ENCODE results near the gene SLC25A42. TPM values are rescaled to one million over a fixed set of nuclear protein-coding genes. Genes with fewer than 3 reads are reported as not detected.

The SLC25A42 gene
- polyA plus RNA-seq, 2 donors: 4.1 to 4.2 TPM

DNA sequence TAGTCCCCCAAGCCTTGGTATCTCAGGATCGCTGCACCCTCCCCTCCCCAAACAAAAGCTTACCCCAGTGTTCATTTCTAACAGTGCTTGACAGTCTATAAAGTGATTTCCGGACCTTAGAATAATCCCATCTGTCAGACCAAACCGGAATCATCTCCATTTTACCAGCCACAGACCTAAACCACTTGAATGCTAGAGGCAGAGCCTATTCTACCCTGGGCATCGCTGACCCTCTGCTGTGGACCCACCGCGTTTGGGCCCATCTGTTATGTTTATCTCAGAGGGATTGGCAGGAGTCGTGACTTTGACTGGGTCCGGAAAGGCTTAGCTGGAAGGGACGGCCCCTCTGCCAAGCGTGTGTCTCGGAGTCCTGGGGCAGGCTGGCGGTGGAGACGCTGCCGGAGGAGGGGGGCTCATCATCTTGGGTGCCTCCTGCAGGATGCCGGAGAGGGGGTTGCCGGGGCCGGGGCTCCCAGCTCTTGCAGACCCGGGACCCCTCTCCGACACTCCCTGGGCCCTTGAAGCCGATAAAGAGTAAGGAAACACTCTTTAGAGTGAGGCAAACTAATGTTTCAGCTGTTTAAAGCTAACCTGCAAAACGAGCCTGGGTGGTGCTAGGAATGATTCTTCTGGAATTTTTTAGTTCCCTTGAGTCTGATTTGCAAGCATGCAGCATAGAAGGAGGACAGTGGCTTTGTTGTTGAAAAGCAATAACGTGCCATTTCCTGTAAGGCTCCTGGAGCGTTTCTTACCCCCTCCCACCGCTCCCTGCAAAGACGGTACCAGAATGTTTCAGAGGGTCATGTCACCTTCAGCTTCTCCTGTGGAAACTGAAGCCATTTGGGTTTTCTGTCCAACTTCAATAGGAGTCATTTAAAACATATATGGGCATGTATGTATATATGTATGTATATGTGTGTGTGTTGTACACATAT lies 1.3 kb downstream of the SLC25A42 start:
- no peaks in the 10 kb centered on the region for H3K36me3 ChIP-seq (ENCODE audit: control insufficient read depth in 2 of 2, insufficient read depth in 2 of 2, low read length in 1 of 2)
- no peaks in the 10 kb centered on the region for H3K9me3 ChIP-seq (ENCODE audit: control insufficient read depth in 2 of 2, insufficient read depth in 1 of 2, low read depth in 1 of 2, low read length in 1 of 2)
- peak overlapping the region in 1 of 2 donors; percentile 55 for H3K27ac ChIP-seq (ENCODE audit: low read depth in 2 of 2, low read length in 1 of 2)
- H3K4me1 ChIP-seq (ENCODE audit: control insufficient read depth in 2 of 2, insufficient read depth in 2 of 2, low read length in 1 of 2): peaks cover 6 to 7% of the 10 kb centered on the region in 2 donors
- 2% methylated on average over 25 of the region's 25 CpGs for WGBS, 2 donors
- peak overlapping the region; percentile 66 to 70 for H3K4me3 ChIP-seq (ENCODE audit: low read depth in 1 of 2, low read length in 2 of 2)
- no peaks in the 10 kb centered on the region for H3K27me3 ChIP-seq (ENCODE audit: control insufficient read depth in 1 of 2, insufficient read depth in 2 of 2, low read length in 2 of 2)

DNA sequence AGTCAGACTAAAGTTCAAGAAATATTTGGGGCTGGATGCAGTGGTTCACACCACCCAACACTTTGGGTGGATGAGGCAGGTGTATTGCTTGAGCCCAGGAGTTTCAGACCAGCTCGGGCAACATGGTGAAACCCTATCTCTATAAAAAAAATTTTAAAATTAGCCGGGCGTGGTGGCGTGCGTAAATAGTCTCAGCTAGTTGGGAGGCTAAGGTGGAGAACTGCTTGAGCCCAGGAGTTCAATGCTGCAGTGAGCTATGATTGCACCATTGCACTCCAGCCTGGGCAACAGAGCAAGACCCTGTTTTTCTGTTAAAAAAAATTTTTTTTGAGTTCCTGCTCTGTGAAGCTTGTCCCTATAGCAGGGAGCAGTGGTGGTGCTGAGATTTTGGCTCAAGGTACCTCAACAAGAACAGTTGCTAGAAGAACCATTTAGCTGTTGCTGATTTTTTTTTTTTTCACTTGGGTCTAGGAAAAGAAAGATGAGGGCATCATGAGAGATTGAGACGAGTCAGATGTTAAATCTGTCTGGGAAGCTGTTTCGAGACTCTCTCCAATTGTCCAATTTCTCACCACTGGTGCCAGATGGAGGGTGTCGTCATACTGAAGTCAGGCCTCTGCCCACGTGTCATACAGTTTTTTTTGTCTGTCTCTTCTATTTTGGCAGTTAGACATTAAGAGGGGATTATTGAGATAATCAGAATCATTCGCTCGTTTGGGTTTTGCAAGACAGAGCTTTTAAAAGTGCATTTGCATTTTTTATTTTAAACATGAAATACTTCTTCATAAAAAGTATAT lies 3.7 kb downstream of the SLC25A42 start:
- no peak overlapping the region for H3K4me3 ChIP-seq (ENCODE audit: low read depth in 1 of 2, low read length in 2 of 2)
- WGBS, 2 donors: 70 to 77% methylated on average over 11 of the region's 11 CpGs
- H3K36me3 ChIP-seq (ENCODE audit: control insufficient read depth in 2 of 2, insufficient read depth in 2 of 2, low read length in 1 of 2): no peaks in the 10 kb centered on the region
- no peaks in the 10 kb centered on the region for H3K9me3 ChIP-seq (ENCODE audit: control insufficient read depth in 2 of 2, insufficient read depth in 1 of 2, low read depth in 1 of 2, low read length in 1 of 2)
- peaks cover 6 to 7% of the 10 kb centered on the region in 2 donors for H3K4me1 ChIP-seq (ENCODE audit: control insufficient read depth in 2 of 2, insufficient read depth in 2 of 2, low read length in 1 of 2)
- no peak overlapping the region for H3K27ac ChIP-seq (ENCODE audit: low read depth in 2 of 2, low read length in 1 of 2)
- H3K27me3 ChIP-seq (ENCODE audit: control insufficient read depth in 1 of 2, insufficient read depth in 2 of 2, low read length in 2 of 2): no peaks in the 10 kb centered on the region

DNA sequence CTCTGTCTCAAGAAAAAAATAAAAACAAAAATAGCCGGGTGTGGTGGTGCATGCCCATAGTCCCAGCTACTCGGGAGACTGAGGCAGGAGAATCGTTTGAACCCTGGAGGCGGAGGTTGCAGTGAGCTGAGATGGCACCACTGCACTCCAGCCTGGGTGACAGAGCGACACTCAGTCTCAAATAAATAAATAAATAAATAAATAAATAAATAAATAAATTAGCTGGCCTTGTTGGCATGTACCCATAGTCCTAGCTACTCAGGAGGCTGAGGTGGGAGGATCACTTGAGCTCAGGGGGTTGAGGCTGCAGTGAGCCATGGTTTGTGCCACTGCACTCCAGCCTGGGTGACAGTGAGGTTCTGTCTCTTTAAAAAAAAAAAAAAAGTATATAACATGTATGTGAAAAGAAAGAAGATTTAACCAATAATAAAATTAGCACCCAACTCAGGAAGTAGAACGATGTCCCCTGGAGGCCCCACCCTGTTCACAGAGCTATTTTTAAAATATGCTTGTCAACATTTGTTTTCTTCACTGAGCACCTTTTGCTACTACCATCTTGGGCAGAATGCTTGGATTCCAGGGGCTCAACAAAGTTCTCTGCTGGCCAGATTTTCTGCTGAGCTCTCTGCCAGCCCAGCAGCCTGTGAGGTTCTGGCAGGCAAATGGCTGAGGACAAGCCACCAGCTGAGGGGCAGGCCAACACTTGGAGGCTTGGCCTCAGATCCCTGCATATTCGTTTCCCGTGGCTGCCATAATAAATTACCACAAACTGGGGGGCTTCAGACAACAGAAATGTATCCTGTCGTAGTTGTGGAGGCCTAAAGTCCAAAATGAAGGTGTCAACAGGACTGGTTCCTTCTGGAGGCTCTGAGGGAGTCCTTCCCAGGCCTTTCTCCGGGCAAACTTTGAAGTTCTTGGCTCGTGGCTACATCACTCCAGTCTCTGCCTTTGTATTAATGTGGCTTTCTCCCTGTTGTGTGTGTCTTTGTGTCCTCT lies 5.2 kb downstream of the SLC25A42 start:
- Histone ChIP-seq H3K4me1 (ENCODE audit: control insufficient read depth in 2 of 2, insufficient read depth in 2 of 2, low read length in 1 of 2) (peaks cover 6 to 9% of the 10 kb centered on the region in 2 donors), H3K36me3 (ENCODE audit: control insufficient read depth in 2 of 2, insufficient read depth in 2 of 2, low read length in 1 of 2) (no peaks in the 10 kb centered on the region), H3K4me3 (ENCODE audit: low read depth in 1 of 2, low read length in 2 of 2) (no peak overlapping the region), H3K9me3 (ENCODE audit: control insufficient read depth in 2 of 2, insufficient read depth in 1 of 2, low read depth in 1 of 2, low read length in 1 of 2) (no peaks in the 10 kb centered on the region), H3K27me3 (ENCODE audit: control insufficient read depth in 1 of 2, insufficient read depth in 2 of 2, low read length in 2 of 2) (no peaks in the 10 kb centered on the region), H3K27ac (ENCODE audit: low read depth in 2 of 2, low read length in 1 of 2) (no peak overlapping the region)
- WGBS, 2 donors: 71 to 73% methylated on average over 11 of the region's 11 CpGs

DNA sequence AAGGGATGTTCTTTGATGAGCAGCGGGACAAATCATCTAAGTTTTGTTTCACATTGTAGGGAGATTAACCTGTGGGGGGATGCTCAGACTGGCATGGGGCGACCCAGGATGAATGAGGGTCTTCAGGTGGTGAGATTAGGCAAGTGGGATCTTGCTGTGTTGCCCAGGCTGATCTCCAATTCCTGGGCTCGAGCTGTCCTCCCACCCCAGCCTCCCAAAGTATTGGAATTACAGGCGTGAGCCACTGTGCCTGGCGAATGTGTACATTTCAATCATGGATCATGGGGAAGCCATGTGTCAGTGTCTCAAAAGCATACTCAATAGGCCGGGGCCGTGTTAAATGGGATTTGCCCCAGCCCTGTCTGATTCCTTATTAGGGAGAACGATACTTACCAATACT lies 8.1 kb downstream of the SLC25A42 start:
- H3K27me3 ChIP-seq (ENCODE audit: control insufficient read depth in 1 of 2, insufficient read depth in 2 of 2, low read length in 2 of 2): no peaks in the 10 kb centered on the region
- peaks cover 0 to 6% of the 10 kb centered on the region in 2 donors for H3K4me1 ChIP-seq (ENCODE audit: control insufficient read depth in 2 of 2, insufficient read depth in 2 of 2, low read length in 1 of 2)
- no peaks in the 10 kb centered on the region for H3K9me3 ChIP-seq (ENCODE audit: control insufficient read depth in 2 of 2, insufficient read depth in 1 of 2, low read depth in 1 of 2, low read length in 1 of 2)
- H3K36me3 ChIP-seq (ENCODE audit: control insufficient read depth in 2 of 2, insufficient read depth in 2 of 2, low read length in 1 of 2): peaks cover 4 to 6% of the 10 kb centered on the region in 2 donors
- H3K4me3 ChIP-seq (ENCODE audit: low read depth in 1 of 2, low read length in 2 of 2): no peak overlapping the region
- whole genome bisulfite sequencing, 2 donors: 92 to 96% methylated on average over 8 of the region's 8 CpGs
- H3K27ac ChIP-seq (ENCODE audit: low read depth in 2 of 2, low read length in 1 of 2): no peak overlapping the region

DNA sequence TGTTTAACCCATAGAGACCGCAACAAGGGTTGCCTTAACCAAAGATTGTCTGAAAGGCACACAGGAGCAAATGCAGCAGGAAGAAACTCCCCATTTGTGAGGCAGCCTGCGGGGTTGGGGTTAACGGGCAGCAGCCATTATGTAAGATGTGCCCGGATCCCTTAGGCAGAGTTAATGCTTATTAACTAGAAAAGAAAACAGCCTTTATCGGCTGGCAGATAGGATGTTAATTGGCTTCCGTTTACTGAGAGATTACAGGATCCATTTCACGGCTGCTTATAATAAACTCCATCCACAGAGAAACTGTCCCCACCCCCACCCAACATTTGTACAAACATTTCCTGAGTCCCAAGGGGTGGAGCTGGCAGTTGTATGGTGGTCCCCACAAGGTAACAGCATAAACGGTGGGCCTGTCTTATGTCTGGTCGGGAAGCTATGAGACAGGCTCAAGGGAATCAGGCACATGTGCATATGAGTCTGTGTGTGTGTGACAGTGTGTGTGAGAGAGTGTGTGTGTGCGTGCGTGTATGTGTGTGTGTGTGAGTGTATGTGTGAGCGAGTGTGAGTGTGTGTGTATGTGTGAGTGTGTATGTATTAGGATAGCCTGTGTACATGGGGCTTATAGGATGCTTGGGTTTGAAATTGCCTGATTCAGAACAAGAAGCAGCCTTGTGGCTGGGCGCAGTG lies 10.5 kb downstream of the SLC25A42 start:
- WGBS, 2 donors: 70 to 82% methylated on average over 13 of the region's 13 CpGs
- H3K27me3 ChIP-seq (ENCODE audit: control insufficient read depth in 1 of 2, insufficient read depth in 2 of 2, low read length in 2 of 2): no peaks in the 10 kb centered on the region
- H3K36me3 ChIP-seq (ENCODE audit: control insufficient read depth in 2 of 2, insufficient read depth in 2 of 2, low read length in 1 of 2): peaks cover 4 to 8% of the 10 kb centered on the region in 2 donors
- H3K4me1 ChIP-seq (ENCODE audit: control insufficient read depth in 2 of 2, insufficient read depth in 2 of 2, low read length in 1 of 2): peaks cover 2% of the 10 kb centered on the region in 2 donors
- H3K9me3 ChIP-seq (ENCODE audit: control insufficient read depth in 2 of 2, insufficient read depth in 1 of 2, low read depth in 1 of 2, low read length in 1 of 2): no peaks in the 10 kb centered on the region
- no peak overlapping the region for H3K4me3 ChIP-seq (ENCODE audit: low read depth in 1 of 2, low read length in 2 of 2)
- no peak overlapping the region for H3K27ac ChIP-seq (ENCODE audit: low read depth in 2 of 2, low read length in 1 of 2)

DNA sequence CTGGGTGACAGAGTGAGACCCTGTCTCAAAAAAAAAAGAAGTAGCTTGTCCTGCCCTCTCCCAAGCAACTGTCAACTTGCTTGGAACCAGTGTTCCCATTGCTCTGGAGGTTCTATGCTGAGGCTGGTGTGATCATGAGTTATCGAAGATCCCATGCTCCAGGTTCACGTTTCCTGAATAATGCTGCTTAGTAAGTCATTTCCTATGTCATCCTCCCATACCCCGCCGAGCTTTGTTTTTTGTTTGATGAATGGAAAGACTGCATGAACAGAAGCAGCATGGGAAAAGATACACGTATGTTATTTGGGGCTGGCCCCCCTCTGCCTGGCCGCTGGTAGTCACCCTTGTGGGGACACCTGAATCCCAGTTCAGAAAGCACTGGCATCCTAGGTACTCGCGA lies 11.3 kb downstream of the SLC25A42 start:
- Histone ChIP-seq H3K36me3 (ENCODE audit: control insufficient read depth in 2 of 2, insufficient read depth in 2 of 2, low read length in 1 of 2) (peaks cover 4 to 8% of the 10 kb centered on the region in 2 donors), H3K4me1 (ENCODE audit: control insufficient read depth in 2 of 2, insufficient read depth in 2 of 2, low read length in 1 of 2) (peaks cover 2% of the 10 kb centered on the region in 2 donors), H3K4me3 (ENCODE audit: low read depth in 1 of 2, low read length in 2 of 2) (no peak overlapping the region), H3K27ac (ENCODE audit: low read depth in 2 of 2, low read length in 1 of 2) (no peak overlapping the region), H3K27me3 (ENCODE audit: control insufficient read depth in 1 of 2, insufficient read depth in 2 of 2, low read length in 2 of 2) (no peaks in the 10 kb centered on the region), H3K9me3 (ENCODE audit: control insufficient read depth in 2 of 2, insufficient read depth in 1 of 2, low read depth in 1 of 2, low read length in 1 of 2) (no peaks in the 10 kb centered on the region)
- WGBS, 2 donors: 90 to 92% methylated on average over 8 of the region's 8 CpGs

DNA sequence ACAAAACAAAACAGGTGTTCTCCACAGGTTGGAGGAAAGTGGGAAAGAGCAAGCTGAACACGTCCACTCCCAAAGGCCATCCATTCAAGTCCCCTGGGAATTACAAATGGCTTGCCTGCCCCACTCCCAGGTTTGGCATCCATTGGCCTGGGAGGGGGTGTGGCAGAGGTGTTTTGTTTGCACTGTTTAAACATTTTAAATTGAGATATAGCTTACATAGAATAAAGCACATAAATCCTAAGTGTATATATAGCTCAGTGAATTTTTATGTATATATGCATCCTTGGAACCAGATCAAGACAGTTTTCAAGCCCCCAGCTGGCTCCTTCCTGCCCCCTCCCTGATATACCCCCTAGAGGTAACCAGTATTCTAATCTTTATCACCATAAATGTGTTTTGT lies 12.7 kb downstream of the SLC25A42 start:
- WGBS, 2 donors: 71 to 75% methylated on average over 1 of the region's 1 CpG
- Histone ChIP-seq H3K27ac (ENCODE audit: low read depth in 2 of 2, low read length in 1 of 2) (no peak overlapping the region), H3K27me3 (ENCODE audit: control insufficient read depth in 1 of 2, insufficient read depth in 2 of 2, low read length in 2 of 2) (no peaks in the 10 kb centered on the region), H3K36me3 (ENCODE audit: control insufficient read depth in 2 of 2, insufficient read depth in 2 of 2, low read length in 1 of 2) (peaks cover 4 to 8% of the 10 kb centered on the region in 2 donors), H3K4me1 (ENCODE audit: control insufficient read depth in 2 of 2, insufficient read depth in 2 of 2, low read length in 1 of 2) (peaks cover 2% of the 10 kb centered on the region in 2 donors), H3K9me3 (ENCODE audit: control insufficient read depth in 2 of 2, insufficient read depth in 1 of 2, low read depth in 1 of 2, low read length in 1 of 2) (no peaks in the 10 kb centered on the region), H3K4me3 (ENCODE audit: low read depth in 1 of 2, low read length in 2 of 2) (no peak overlapping the region)

DNA sequence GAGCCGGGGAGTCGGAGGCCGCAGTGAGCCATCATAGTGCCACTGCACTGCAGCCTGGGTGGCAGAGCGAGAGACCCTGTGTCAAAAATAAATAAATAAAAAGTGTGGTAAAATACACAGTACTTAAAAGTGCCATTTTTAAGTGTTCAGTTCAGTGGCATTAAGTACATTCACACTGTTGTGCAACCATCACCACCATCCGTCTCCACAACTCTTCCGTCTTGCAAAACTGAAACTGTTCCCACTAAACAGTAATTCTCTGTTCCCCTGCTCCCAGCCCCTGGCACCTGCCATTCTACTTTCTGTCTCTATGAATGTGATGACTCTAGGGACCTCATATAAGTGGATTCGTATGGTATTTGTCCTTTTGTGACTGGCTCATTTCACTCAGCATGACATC lies 13.3 kb downstream of the SLC25A42 start:
- H3K27me3 ChIP-seq (ENCODE audit: control insufficient read depth in 1 of 2, insufficient read depth in 2 of 2, low read length in 2 of 2): no peaks in the 10 kb centered on the region
- peaks cover 4 to 8% of the 10 kb centered on the region in 2 donors for H3K36me3 ChIP-seq (ENCODE audit: control insufficient read depth in 2 of 2, insufficient read depth in 2 of 2, low read length in 1 of 2)
- H3K4me3 ChIP-seq (ENCODE audit: low read depth in 1 of 2, low read length in 2 of 2): no peak overlapping the region
- H3K9me3 ChIP-seq (ENCODE audit: control insufficient read depth in 2 of 2, insufficient read depth in 1 of 2, low read depth in 1 of 2, low read length in 1 of 2): no peaks in the 10 kb centered on the region
- peaks cover 2% of the 10 kb centered on the region in 2 donors for H3K4me1 ChIP-seq (ENCODE audit: control insufficient read depth in 2 of 2, insufficient read depth in 2 of 2, low read length in 1 of 2)
- no peak overlapping the region for H3K27ac ChIP-seq (ENCODE audit: low read depth in 2 of 2, low read length in 1 of 2)
- 93 to 94% methylated on average over 7 of the region's 7 CpGs for WGBS, 2 donors
